Stimulated activated CD8-positive, alpha-beta memory T cell treated with anti-CD3 and anti-CD28 coated beads, Interleukin-15, amount 100 ng/mL, for 1 hour (primary cell): ENCODE measurements around the gene NAGLU.
A peak's percentile ranks its signal among the peaks of the same experiment; 100 is the strongest.
"Not testable (repeated sequence)": the region's sequence is repeated elsewhere in the genome, so short reads cannot be mapped to it uniquely, and the experiment has no call there.

ENCODE experiments used
- DNase-seq: peaks from one replicate; pipeline ENCODE4 v3.0.0-alpha.2; 2020; ENCODE audit warnings: low read depth

Gene NAGLU

DNA sequence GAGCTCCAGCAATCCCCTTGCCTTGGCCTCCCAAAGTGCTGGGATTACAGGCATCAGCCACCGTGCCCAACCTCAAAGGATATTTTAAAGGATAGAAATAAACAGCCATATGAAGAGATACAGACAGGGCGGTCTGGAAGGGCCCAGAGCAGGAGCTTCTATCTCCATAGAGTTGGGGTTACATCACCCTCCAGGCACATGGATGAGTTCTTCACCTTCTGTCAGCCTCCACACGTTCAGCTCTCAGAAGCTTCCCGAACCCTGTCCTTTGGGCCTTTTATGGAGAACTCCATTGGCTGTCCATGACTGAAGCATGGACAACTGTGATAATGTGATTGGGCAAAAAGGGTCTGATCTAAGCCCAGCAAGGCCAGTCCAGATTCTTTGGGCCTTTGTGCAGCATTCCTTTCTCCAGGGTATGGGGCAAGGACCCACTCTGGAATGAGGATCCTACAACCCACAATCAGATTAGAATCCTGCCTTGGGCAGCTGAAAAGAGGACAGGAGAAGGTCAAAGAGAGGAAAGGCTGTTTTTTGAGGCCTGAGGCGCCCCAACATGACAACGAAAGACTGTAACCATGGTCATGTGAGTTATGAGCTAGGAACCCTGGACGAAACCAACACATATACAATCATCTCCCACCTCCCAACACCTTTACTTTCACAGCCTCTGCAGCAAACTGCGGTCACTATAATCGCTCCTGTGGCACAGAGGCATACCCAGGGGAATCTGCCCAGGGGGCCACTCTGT is 9.9 kb downstream of the NAGLU start:
- not testable (repeated sequence) for DNase-seq

DNA sequence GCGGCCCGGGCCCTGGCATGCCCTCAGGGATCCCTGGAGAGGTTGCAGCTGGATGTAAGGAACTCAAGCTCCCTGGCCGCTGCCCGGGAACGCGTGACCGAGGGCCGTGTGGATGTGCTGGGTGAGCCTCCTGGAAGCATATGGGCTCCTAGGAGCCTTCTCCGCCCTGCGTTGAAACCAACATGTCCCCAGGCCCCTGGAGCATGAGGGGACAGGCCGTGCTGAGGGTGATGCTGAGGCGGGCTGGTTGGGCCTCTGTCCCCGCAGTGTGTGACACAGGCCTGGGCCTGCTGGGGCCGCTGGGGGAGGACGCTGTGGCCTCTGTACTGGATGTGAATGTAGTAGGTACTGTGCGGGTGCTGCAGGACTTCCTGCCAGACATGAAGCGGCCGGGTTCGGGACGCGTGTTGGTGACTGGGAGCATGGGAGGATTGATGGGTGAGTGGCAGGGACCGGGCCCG is 11.0 kb downstream of the NAGLU start:
- DNase-seq, result no peak

DNA sequence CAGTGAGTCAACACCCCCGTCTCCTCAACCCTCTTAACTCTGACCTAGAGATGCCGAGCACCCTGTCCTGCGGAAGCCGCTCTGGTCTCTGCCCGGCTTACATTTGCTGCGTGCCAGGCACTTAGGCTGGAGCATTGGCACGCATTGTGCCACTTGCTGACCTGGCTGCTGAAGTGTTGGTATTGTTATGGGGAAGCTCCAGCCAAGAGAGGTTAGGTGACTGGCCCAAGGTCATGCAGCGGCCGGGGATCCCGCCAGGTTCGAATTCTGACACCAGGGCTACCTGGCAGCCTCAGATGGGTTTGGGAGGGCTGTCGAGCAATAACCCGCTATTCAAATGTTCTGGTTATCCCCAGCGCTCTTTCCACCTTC is 11.6 kb downstream of the NAGLU start:
- DNase-seq, result no peak

DNA sequence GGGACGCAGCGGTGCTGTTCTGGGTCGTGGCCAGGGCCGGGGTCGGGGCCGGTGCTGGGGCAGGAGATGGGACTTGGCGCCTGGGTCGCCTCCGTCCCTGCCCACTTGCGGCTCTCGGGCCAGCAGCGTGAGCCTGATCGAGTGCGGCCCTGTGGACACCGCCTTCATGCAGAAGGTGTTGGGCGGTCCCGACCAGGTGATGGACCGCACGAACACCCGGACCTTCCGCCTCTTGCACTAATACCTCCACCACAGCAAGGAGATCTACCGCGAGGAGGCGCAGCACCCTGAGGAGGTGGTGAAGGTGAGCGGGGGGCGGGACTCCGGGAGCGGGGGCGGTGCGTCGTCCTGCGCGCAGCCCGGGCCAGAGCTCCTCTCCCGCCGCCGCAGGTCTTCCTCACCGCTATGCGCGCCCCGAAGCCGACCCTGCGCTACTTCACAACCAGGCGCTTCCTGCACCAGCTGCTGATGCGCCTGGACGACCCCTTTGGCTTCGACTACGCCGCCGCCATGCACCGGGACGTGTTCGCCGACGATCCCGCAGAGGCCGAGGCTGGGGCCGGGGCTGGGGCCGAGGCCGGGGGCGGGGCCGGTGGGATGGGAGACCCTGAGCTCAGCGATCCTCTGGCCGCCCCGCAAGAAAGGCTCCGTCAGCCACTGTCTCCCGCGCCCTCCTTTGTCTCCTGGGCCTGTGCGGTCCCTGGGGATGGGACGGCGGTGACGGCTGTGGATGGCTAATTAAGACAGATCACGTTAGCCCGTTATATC is 12.2 kb downstream of the NAGLU start:
- DNase-seq, result peak; percentile 57

GRCh38 chr17:42548993-42549755 is 13.1 kb downstream of the NAGLU start:
- no peak for DNase-seq

DNA sequence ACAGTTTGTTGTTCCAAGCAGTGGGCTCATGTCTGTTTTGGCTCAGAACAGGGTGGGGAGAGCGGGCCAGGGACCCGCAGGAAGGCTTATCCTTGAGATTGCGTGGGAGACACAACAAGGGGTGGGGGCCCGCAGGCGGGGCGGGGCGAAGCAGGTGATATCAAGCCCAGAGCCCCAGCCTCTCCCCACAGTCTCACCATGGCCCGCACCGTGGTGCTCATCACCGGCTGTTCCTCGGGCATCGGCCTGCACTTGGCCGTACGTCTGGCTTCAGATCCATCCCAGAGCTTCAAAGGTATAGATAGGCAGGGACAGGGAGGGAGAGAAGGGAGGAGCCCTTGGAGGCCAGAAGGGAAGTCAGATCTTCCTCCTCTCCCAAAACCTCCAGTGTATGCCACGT is 16.7 kb downstream of the NAGLU start, which contains the start of gene HSD17B1:
HSD17B1 (plus strand) TSS at position 188 of the 400 bp plus-strand sequence; CDS start at position 199, 11 bp downstream.
- not testable (repeated sequence) for DNase-seq

- no peak for DNase-seq
Measured at GRCh38 chr17:42553161-42553818, 17.2 kb downstream of the NAGLU start.

DNA sequence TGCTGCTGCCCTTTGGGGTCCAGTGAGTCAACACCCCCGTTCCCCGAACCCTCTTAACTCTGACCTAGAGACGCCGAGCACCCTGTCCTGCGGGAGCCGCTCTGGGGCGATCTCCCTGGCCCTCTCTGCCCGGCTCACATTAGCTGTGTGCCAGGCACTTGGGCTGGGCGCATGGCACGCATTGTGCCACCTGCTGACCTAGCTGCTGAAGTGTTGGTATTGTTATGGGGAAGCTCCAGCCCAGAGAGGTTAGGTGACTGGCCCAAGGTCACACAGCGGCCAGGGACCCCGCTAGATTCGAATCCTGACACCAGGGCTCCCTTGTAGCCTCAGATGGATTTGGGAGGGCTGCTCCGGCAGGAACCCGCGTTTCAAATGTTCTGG is 17.8 kb downstream of the NAGLU start:
- no peak for DNase-seq

GRCh38 chr17:42554250-42555121 is 18.4 kb downstream of the NAGLU start:
- DNase-seq, result no peak

- no peak for DNase-seq
Measured at GRCh38 chr17:42555122-42555622, 19.1 kb downstream of the NAGLU start.

DNA sequence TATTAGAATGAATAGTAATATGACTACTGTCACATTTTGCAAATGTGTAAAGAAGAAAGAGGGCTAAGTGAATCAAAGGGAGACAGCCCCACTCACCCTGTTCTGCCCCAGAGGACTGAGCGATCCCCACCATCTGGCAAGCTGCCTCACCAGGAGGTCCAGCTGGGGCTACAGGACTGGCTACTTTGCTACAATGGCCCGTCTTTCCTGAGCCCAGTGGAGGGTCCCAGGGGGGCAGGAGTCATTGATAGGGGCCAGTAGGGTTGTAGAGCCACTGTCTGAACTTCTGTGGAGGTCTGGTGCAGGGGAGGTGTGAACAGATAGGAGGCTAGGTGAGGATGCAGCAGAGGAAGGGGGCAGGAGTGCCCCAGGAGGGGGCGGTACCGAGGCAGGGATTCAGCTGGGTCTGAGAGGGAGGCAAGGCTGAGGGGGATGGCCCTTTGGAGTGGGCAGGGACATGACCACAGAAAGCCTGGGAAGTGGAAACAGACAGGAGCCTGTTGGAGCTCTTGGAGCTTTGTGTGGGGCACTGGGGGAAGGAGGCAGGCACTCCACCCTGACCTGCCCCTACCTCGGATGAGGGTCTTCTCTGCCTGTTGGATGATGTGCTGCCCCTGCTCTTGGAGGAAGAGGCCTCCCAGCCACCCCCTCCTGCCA is 20.0 kb downstream of the NAGLU start:
- DNase-seq, result not testable (repeated sequence)

DNA sequence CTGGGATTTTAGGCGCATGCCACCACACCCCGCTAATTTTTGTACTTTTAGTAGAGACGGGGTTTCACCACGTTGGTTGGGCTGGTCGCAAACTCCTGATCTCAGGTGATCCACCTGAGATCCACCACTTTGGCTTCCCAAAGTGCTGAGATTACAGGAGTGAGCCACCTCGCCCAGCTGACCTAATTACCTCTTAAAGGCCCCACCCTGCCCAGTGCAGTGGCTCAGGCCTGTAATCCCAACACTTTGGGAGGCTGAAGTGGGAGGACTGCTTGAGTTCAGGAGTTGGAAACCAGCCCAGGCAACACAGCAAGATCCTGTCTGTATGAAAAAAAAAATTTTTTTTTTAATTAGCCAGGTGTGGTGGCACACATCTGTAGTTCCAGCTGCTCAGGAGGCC is 23.0 kb downstream of the NAGLU start:
- no peak for DNase-seq

DNA sequence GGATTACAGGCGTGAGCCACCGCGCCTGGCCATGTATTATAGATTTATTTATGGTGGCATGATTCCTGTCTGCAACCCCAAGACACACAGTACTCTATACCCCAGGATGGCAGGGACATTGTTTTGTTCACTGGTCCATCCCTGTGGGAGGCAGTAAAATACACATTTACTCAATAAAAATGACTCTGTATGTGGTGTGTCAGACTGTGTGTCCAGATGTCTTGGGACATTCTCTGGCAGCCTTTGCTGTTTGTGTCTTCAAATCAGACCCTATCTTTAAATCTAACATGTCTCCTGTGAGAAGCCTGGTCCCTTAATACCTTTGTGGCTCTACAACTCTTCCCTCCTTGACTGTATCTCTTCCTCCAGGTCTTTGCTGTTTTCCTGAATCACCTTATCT is 24.2 kb downstream of the NAGLU start:
- DNase-seq, result no peak

DNA sequence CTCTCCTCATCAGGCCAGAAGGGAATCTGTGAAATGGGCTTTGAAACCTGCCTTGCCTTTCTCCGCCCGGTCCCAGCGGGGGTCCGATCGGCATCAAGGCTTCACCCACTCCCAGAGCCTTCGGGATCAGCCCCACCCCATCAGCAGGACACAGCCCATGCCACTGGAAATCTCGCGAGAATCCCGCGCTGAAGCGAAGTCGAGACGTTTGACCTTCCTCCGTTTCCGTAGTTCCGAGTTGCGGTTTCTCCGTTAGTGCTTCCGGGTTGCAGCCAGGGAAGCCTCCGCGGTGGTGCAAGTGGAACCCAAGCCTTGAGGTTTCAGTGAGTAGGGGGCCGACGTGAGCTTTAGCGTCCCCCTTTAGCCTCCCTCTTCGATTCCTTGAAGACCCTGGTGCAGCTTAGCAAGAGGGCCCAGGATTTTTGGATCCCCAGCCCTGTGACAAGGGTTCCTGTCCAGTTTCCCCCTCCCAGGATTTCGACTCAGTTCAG is 25.9 kb downstream of the NAGLU start, which contains the start of gene COASY:
COASY (plus strand) TSS at position 252 of the 491 bp plus-strand sequence. CDS start 475 bp downstream, outside the sequence.
- peak; percentile 84 for DNase-seq

- no peak for DNase-seq
Measured at GRCh38 chr17:42562388-42563142, 26.5 kb downstream of the NAGLU start.

GRCh38 chr17:42563143-42563509 is 27.1 kb downstream of the NAGLU start:
- no peak for DNase-seq

DNA sequence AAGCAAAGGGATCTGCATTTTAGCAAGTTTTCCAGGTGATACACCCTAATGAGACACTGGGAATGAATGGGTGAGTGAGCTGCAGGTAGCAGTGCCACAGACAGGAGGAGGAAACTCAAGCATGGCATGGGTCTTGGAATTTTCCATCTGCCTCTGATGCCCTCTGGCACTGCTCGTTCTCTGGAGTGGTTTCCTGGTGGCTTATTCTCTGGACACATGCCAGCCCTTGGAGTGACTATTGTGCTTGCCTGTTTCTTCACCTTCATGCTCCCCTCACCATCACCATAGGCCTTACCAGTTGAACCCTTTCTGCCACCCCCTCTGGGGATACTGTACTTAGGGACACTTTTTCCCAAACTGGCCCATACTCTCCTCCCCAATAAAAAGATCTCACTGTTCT is 27.5 kb downstream of the NAGLU start:
- no peak for DNase-seq

GRCh38 chr17:42563950-42564349 is 27.9 kb downstream of the NAGLU start:
- no peak for DNase-seq

- no peak for DNase-seq
Measured at GRCh38 chr17:42564815-42565522, 28.9 kb downstream of the NAGLU start.
